GM21528 (cell line): ENCODE measurements around the gene TCF15.

Experiments used
- ATAC-seq: cut with Tn5 transposase; IDR thresholded peaks from one replicate; pipeline ENCODE4 v1.9.1; 2021; ENCODE audit warnings: mild to moderate bottlenecking, moderate library complexity; ENCODE audit not compliant: unreplicated experiment, low FRiP score

The TCF15 gene

DNA sequence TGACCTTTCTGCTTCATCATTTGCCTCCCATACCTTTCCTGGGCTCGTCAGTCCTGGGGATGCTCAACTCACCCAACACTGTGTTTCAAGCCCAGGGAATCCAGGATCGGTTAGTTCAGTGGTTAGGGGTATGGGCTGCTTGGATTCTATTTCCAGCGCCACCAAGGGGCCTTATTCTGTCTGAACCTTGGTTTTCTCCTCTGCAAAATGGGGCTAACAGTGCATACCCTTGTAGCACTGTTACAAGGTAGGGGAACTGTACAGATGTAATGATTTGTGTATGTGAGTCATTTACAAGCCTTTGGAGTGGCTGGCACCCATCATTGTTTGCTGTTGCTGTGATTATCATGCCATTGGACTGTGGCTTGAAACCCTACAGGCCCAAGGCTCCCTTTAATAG lies 52.0 kb downstream of the TCF15 start:
- no peak for ATAC-seq

DNA sequence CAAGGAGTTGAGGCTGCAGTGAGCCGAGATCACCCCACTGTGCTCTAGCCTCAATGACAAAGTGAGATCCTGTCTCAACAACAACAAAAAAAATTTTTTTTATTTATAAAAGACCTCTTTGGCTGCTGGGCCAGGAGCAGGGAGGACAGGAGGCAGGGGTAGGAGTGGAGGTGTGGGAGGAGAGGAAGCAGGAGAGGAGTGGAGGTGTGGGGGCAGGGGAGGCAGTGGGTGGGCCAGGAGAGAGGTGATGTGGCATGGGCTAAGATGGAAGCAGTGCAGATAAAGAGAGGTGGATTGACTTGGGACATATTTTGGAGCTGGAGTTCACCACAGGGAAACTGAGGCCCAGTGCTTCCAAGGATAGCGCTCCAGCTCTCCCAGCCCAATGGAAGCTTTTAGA lies 53.1 kb downstream of the TCF15 start:
- no peak for ATAC-seq

- no peak for ATAC-seq
Measured at GRCh38 chr20:555976-556385, 54.1 kb downstream of the TCF15 start.
